ENCODE measurements around the gene TRAPPC4.
"Not testable (repeated sequence)": the region's sequence is repeated elsewhere in the genome, so short reads cannot be mapped to it uniquely, and the experiment has no call there.

The TRAPPC4 gene

GRCh38 chr11:119038884-119039283 is 20.3 kb downstream of the TRAPPC4 start:
- no peak for DNase-seq

- not testable (repeated sequence) for DNase-seq
These were observed 20.9 kb downstream of the TRAPPC4 start for GRCh38 chr11:119039471-119039870.

- no peak for DNase-seq
These were observed 23.4 kb downstream of the TRAPPC4 start for GRCh38 chr11:119041821-119042514.

- DNase-seq: no peak
These were observed 24.4 kb downstream of the TRAPPC4 start for GRCh38 chr11:119042927-119043326.

GRCh38 chr11:119044708-119045107 is 26.1 kb downstream of the TRAPPC4 start:
- peak in 1 of 2 experiments; percentile 6 for DNase-seq

- DNase-seq: no peak
These were observed 27.9 kb downstream of the TRAPPC4 start for GRCh38 chr11:119046489-119046888.

- no peak for DNase-seq
These were observed 28.6 kb downstream of the TRAPPC4 start for GRCh38 chr11:119047205-119047604.

GRCh38 chr11:119048644-119049043 is 30.1 kb downstream of the TRAPPC4 start:
- no peak for DNase-seq

- no peak for DNase-seq
These were observed 30.5 kb downstream of the TRAPPC4 start for GRCh38 chr11:119049081-119049480.

GRCh38 chr11:119051440-119052162 is 33.0 kb downstream of the TRAPPC4 start:
- DNase-seq: no peak

- DNase-seq: no peak
These were observed 33.7 kb downstream of the TRAPPC4 start for GRCh38 chr11:119052163-119052814.

GRCh38 chr11:119054418-119054817 is 35.9 kb downstream of the TRAPPC4 start:
- no peak for DNase-seq

GRCh38 chr11:119055901-119056300 is 37.3 kb downstream of the TRAPPC4 start:
- peak; percentile 63 to 76 for DNase-seq

- DNase-seq: no peak
These were observed 37.9 kb downstream of the TRAPPC4 start for GRCh38 chr11:119056421-119056999.

- peak; percentile 94 for DNase-seq
These were observed 38.6 kb downstream of the TRAPPC4 start, which contains the start of gene HYOU1 for GRCh38 chr11:119057000-119057769. Gene HYOU1 (minus strand): TSS chr11:119057205. CDS start chr11:119056160, 1,045 bp downstream.

GRCh38 chr11:119059128-119059527 is 40.6 kb downstream of the TRAPPC4 start:
- not testable (repeated sequence) for DNase-seq

- DNase-seq: no peak
These were observed 42.7 kb downstream of the TRAPPC4 start for GRCh38 chr11:119061256-119061655.

- DNase-seq: no peak
These were observed 44.2 kb downstream of the TRAPPC4 start for GRCh38 chr11:119062779-119063178.

- DNase-seq: peak; percentile 77 to 83
These were observed 46.8 kb downstream of the TRAPPC4 start for GRCh38 chr11:119065369-119065768.

GRCh38 chr11:119067371-119068222 is 49.0 kb downstream of the TRAPPC4 start, which contains the start of gene VPS11:
Gene VPS11 (plus strand): TSS chr11:119067818. CDS start chr11:119067824, 6 bp downstream.
- DNase-seq: peak; percentile 96 to 97
